Hepatocyte (in vitro differentiated cells): ENCODE results near the gene CPZ. TPM values are rescaled to one million over a fixed set of nuclear protein-coding genes. Genes with fewer than 3 reads are reported as not detected.

ENCODE experiments used
- DNase-seq: peaks from one replicate; pipeline ENCODE4 v3.0.0-alpha.2; 2016; ENCODE audit warnings: low spot score
- H2AFZ ChIP-seq: fragments of 200-600 bp; sonication (generic); 2 replicates; pipeline ENCODE4 v1.6.0; 2016; ENCODE audit warnings: antibody characterized with exemption, mild to moderate bottlenecking
- H3K27ac ChIP-seq: fragments of 200-600 bp; sonication (generic); 2 replicates; pipeline ENCODE4 v1.5.1; 2016; ENCODE audit warnings: mild to moderate bottlenecking
- H3K27me3 ChIP-seq: fragments of 200-600 bp; sonication (generic); 2 replicates; pipeline ENCODE4 v1.6.1; 2016
- H3K36me3 ChIP-seq: fragments of 200-600 bp; sonication (generic); replicated peaks from 2 replicates; pipeline ENCODE4 v1.5.1; 2016; ENCODE audit warnings: low read depth; ENCODE audit not compliant: insufficient read depth
- H3K4me1 ChIP-seq: fragments of 200-600 bp; sonication (generic); 2 replicates; pipeline ENCODE4 v1.5.1; 2016; ENCODE audit warnings: mild to moderate bottlenecking, moderate library complexity; ENCODE audit not compliant: insufficient read depth
- H3K4me2 ChIP-seq: fragments of 200-600 bp; sonication (generic); 2 replicates; pipeline ENCODE4 v1.6.0; 2016
- H3K4me3 ChIP-seq: fragments of 200-600 bp; sonication (generic); 2 replicates; pipeline ENCODE4 v1.5.1; 2016; ENCODE audit warnings: mild to moderate bottlenecking
- H3K79me2 ChIP-seq: fragments of 200-600 bp; sonication (generic); 2 replicates; pipeline ENCODE4 v1.6.0; 2017; ENCODE audit warnings: mild to moderate bottlenecking
- H3K9me2 ChIP-seq: fragments of 200-600 bp; sonication (generic); replicated peaks from 2 replicates; pipeline ENCODE4 v1.6.0; 2017; ENCODE audit warnings: mild to moderate bottlenecking; ENCODE audit not compliant: insufficient read depth
- H3K9me3 ChIP-seq: fragments of 200-600 bp; sonication (generic); 2 replicates; pipeline ENCODE4 v1.5.1; 2016; ENCODE audit warnings: low read depth, mild to moderate bottlenecking
- H4K20me1 ChIP-seq: fragments of 200-600 bp; sonication (generic); 2 replicates; pipeline ENCODE4 v1.6.0; 2016; ENCODE audit warnings: mild to moderate bottlenecking; ENCODE audit not compliant: insufficient read depth, poor library complexity, severe bottlenecking
- CTCF ChIP-seq: fragments of 200-600 bp; sonication (generic); IDR thresholded peaks from 2 replicates; pipeline ENCODE4 v1.5.1; 2016; ENCODE audit warnings: antibody characterized with exemption, mild to moderate bottlenecking; ENCODE audit not compliant: poor library complexity
- EZH2 ChIP-seq: fragments of 200-600 bp; sonication (generic); IDR thresholded peaks from 2 replicates; pipeline ENCODE4 v1.6.1; 2016; ENCODE audit warnings: antibody characterized with exemption, mild to moderate bottlenecking, borderline replicate concordance
- EZH2phosphoT487 ChIP-seq: fragments of 200-600 bp; sonication (generic); IDR thresholded peaks from one replicate; pipeline ENCODE4 v1.6.1; 2018; ENCODE audit warnings: antibody characterized with exemption, mild to moderate bottlenecking, low read depth, moderate library complexity; ENCODE audit not compliant: unreplicated experiment, severe bottlenecking
- WGBS: methylation state at CpG from one replicate; pipeline ENCODE4 v1.1.6; 2016; ENCODE audit warnings: low lambda C conversion rate; ENCODE audit errors: missing lambda C conversion rate; 5-methylcytosine and 5-hydroxymethylcytosine counted together
- polyA plus RNA-seq: library from polyadenylated mRNA; unstranded; fragments of >200 nt; fragmentation: Nextera tagmentation; extraction: Ambion mirVana; gene quantifications from 2 replicates; pipeline ENCODE4 v1.2.1, GENCODE V29; 2016
- total RNA-seq: library from RNA; depleted of rRNA; stranded (reverse); fragments of >200 nt; gene quantifications from 2 replicates; pipeline ENCODE4 v1.2.3, GENCODE V29; 2014

CPZ gene
- total and polyA plus RNA-seq, 2 experiments from 2014 or later: 34.8 to 113 TPM

- Histone ChIP-seq H3K9me3 (no peaks in the 10 kb centered on the region), H3K4me2 (no peak overlapping the region), H4K20me1 (no peaks in the 10 kb centered on the region), H3K4me3 (no peak overlapping the region), H3K4me1 (peaks cover 17% of the 10 kb centered on the region), H3K27me3 (peaks cover 23% of the 10 kb centered on the region), H3K79me2 (no peaks in the 10 kb centered on the region), H3K36me3 (no peaks in the 10 kb centered on the region), H3K27ac (no peak overlapping the region), H3K9me2 (no peaks in the 10 kb centered on the region), H2AFZ (no peak overlapping the region)
- 86% methylated on average over 10 of the region's 10 CpGs for WGBS
- TF ChIP-seq EZH2: no peak
- TF ChIP-seq EZH2phosphoT487: no peak
- no peak for TF ChIP-seq CTCF
- no peak for DNase-seq
Observed at GRCh38 chr4:8589336-8589735, 3.2 kb upstream of the CPZ start.

GRCh38 chr4:8589823-8590545 is 2.6 kb upstream of the CPZ start:
- Histone ChIP-seq H3K9me3 (no peaks in the 10 kb centered on the region), H3K4me1 (peaks cover 19% of the 10 kb centered on the region), H3K4me3 (no peak overlapping the region), H3K9me2 (no peaks in the 10 kb centered on the region), H3K36me3 (no peaks in the 10 kb centered on the region), H3K4me2 (no peak overlapping the region), H4K20me1 (peaks cover 1% of the 10 kb centered on the region), H3K27ac (no peak overlapping the region), H3K79me2 (peaks cover under 1% of the 10 kb centered on the region), H2AFZ (no peak overlapping the region), H3K27me3 (peaks cover 23% of the 10 kb centered on the region)
- WGBS: 46% methylated on average over 11 of the region's 11 CpGs
- no peak for DNase-seq
- TF ChIP-seq EZH2 (no peak), CTCF (no peak), EZH2phosphoT487 (no peak)

DNA sequence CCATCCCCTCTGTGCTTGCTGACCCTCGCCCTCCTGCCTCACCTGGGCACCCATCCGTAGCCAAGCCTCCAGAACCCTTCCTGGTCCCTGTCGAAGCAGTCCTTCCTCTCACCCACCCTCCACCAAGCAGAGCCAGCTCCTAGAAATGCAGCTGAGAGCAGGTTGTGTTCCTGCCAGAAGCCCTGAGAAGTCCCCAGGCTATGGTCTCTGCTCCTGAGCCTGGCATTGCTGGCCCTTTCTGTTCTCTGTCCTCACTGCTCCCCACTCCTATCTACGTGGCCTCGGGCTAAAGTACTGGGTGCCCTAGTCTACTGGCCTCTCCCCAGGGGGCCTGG is 2.1 kb upstream of the CPZ start:
- peaks cover 23% of the 10 kb centered on the region for H3K27me3 ChIP-seq
- TF ChIP-seq EZH2phosphoT487 (no peak), CTCF (no peak), EZH2 (no peak)
- no peak overlapping the region for H3K4me2 ChIP-seq
- H3K9me2 ChIP-seq: no peaks in the 10 kb centered on the region
- DNase-seq: no peak
- no peaks in the 10 kb centered on the region for H3K36me3 ChIP-seq
- no peak overlapping the region for H3K4me3 ChIP-seq
- no peaks in the 10 kb centered on the region for H3K9me3 ChIP-seq
- 92% methylated on average over 5 of the region's 5 CpGs for WGBS
- peaks cover 2% of the 10 kb centered on the region for H3K79me2 ChIP-seq
- peaks cover 5% of the 10 kb centered on the region for H4K20me1 ChIP-seq
- H2AFZ ChIP-seq: no peak overlapping the region
- no peak overlapping the region for H3K27ac ChIP-seq
- peaks cover 24% of the 10 kb centered on the region for H3K4me1 ChIP-seq
